Peyer's patch (tissue), 4 donors: ENCODE data around the gene SHLD1. TPM values are rescaled to one million over a fixed set of nuclear protein-coding genes. Genes with fewer than 3 reads are reported as not detected.
A peak's percentile ranks its signal among the peaks of the same experiment; 100 is the strongest.

Experiments used
- DNase-seq, 3 donors: peaks; one replicate each; pipeline ENCODE4 v3.0.0-alpha.2; 2017 to 2019
- H3K27ac ChIP-seq, 4 donors: fragments of 200-600 bp; sonication (generic); one replicate each; pipeline ENCODE4 v1.5.1; 2016 to 2019
- H3K27me3 ChIP-seq, 2 donors: fragments of 200-600 bp; sonication (generic); one replicate each; pipeline ENCODE4 v1.5.1; 2019
- H3K36me3 ChIP-seq, 3 donors: fragments of 200-600 bp; sonication (generic); one replicate each; pipeline ENCODE4 v1.5.1; 2016 to 2019
- H3K4me1 ChIP-seq, 4 donors: fragments of 200-600 bp; sonication (generic); one replicate each; pipeline ENCODE4 v1.5.1; 2016 to 2019
- H3K4me3 ChIP-seq, 4 donors: fragments of 200-600 bp; sonication (generic); 1 replicate in 3 of 4; 2 replicates in 1 of 4; pipeline ENCODE4 v1.5.1; 2016 to 2019; ENCODE audit warnings: mild to moderate bottlenecking in 1 of 4
- H3K9me3 ChIP-seq, 4 donors: fragments of 200-600 bp; sonication (generic); one replicate each; pipeline ENCODE4 v1.5.1; 2016 to 2019; ENCODE audit warnings: mild to moderate bottlenecking in 1 of 4
- POLR2A ChIP-seq, 2 donors: fragments of 450-650 bp; IDR thresholded peaks; one replicate each; pipeline ENCODE4 v1.5.1; 2017; ENCODE audit warnings: antibody characterized with exemption in 2 of 2, mild to moderate bottlenecking in 2 of 2, moderate library complexity in 2 of 2
- total RNA-seq, 4 donors: library from RNA; depleted of rRNA; stranded (reverse); fragments of >200 nt; gene quantifications; one replicate each; pipeline ENCODE4 v1.1.0, GENCODE V29; 2016
- TF ChIP-seq, protein P1 (sequence below), 6 experiments: fragments of 450-650 bp in 4 of 6; fragments of 200-600 bp in 2 of 6; sonication (generic) in 1 of 6; IDR thresholded peaks; one replicate each; pipeline ENCODE4 v1.5.1; 2017 to 2019; ENCODE audit warnings: antibody characterized with exemption in 6 of 6, mild to moderate bottlenecking in 3 of 6, moderate library complexity in 1 of 6

Gene SHLD1
- total RNA-seq, 4 donors from 2014 or later, result 8.4 to 15.5 (median 12.3) TPM

- Histone ChIP-seq H3K4me1 (peaks cover 0 to 11% (median 4%) of the 10 kb centered on the region in 4 donors), H3K4me3 (no peak overlapping the region), H3K27ac (peak overlapping the region in 1 of 4 donors; percentile 7), H3K27me3 (no peaks in the 10 kb centered on the region), H3K36me3 (no peaks in the 10 kb centered on the region), H3K9me3 (no peaks in the 10 kb centered on the region)
- no peak for TF ChIP-seq POLR2A (IDR thresholded peaks at IDR 0.05)
- TF ChIP-seq, protein P1, sequence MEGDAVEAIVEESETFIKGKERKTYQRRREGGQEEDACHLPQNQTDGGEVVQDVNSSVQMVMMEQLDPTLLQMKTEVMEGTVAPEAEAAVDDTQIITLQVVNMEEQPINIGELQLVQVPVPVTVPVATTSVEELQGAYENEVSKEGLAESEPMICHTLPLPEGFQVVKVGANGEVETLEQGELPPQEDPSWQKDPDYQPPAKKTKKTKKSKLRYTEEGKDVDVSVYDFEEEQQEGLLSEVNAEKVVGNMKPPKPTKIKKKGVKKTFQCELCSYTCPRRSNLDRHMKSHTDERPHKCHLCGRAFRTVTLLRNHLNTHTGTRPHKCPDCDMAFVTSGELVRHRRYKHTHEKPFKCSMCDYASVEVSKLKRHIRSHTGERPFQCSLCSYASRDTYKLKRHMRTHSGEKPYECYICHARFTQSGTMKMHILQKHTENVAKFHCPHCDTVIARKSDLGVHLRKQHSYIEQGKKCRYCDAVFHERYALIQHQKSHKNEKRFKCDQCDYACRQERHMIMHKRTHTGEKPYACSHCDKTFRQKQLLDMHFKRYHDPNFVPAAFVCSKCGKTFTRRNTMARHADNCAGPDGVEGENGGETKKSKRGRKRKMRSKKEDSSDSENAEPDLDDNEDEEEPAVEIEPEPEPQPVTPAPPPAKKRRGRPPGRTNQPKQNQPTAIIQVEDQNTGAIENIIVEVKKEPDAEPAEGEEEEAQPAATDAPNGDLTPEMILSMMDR (IDR thresholded peaks at IDR 0.05), result no peak
- no peak for DNase-seq
These were observed 84.3 kb downstream of the SHLD1 start for GRCh38 chr20:5834436-5835005.

DNA sequence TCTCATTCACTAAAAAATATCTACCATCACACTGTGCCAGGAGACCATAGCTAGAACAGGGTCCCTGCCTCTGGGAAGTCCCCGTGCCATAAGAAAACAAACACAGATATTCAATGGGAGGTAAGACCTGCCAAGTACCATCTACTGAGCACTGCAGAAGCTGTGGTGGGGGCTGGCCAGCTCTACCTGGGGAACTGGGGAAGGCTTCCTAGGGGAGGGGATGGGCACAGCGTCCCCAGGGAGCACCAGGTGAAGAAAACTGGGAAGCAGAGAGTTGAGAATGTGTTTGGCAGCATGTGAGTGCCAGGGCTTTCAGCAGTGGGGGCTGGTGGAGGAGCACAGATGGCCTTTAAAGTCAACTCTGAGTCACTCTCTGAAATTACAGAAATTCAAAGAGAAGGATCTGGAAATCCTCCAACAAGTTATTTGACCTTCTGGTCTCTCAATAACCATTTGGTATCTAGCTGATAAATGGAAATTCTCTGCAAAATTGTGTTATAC is 85.2 kb downstream of the SHLD1 start:
- no peak for TF ChIP-seq POLR2A (IDR thresholded peaks at IDR 0.05)
- TF ChIP-seq, protein P1 (IDR thresholded peaks at IDR 0.05), result no peak
- no peaks in the 10 kb centered on the region for H3K9me3 ChIP-seq
- peak overlapping the region in 3 of 4 donors; percentile 25 to 50 (median 42) for H3K27ac ChIP-seq
- no peaks in the 10 kb centered on the region for H3K27me3 ChIP-seq
- DNase-seq, result no peak
- H3K36me3 ChIP-seq, result no peaks in the 10 kb centered on the region
- H3K4me1 ChIP-seq, result peaks cover 0 to 11% (median 4%) of the 10 kb centered on the region in 4 donors
- H3K4me3 ChIP-seq, result no peak overlapping the region

DNA sequence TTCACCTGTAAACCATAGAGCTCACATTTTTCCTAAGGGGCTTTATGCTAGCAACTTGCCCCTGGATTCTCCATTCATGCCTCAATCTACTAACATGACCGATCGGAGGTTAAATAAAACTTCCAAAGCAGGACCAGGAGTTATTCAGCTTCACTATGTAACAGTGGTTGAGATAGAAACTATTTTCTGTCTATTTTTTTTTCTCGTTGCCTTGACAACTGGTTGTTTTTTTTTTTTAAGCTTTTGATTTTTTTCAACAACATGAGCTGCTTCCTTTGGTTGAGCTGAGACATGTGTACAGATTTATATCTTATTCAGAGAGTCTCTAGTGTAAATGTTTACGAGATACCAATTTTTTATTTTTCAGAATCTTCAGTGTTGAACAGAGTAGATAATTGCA is 85.7 kb downstream of the SHLD1 start:
- Histone ChIP-seq H3K4me1 (peaks cover 0 to 11% (median 4%) of the 10 kb centered on the region in 4 donors), H3K27me3 (no peaks in the 10 kb centered on the region), H3K9me3 (no peaks in the 10 kb centered on the region), H3K36me3 (no peaks in the 10 kb centered on the region), H3K27ac (peak overlapping the region in 2 of 4 donors; percentile 25 to 42), H3K4me3 (no peak overlapping the region)
- TF ChIP-seq POLR2A (IDR thresholded peaks at IDR 0.05), result no peak
- TF ChIP-seq, protein P1 (IDR thresholded peaks at IDR 0.05), result no peak
- no peak for DNase-seq

GRCh38 chr20:5836569-5836968 is 86.4 kb downstream of the SHLD1 start:
- Histone ChIP-seq H3K4me1 (peaks cover 0 to 11% (median 4%) of the 10 kb centered on the region in 4 donors), H3K9me3 (no peaks in the 10 kb centered on the region), H3K27me3 (no peaks in the 10 kb centered on the region), H3K27ac (no peak overlapping the region), H3K4me3 (no peak overlapping the region), H3K36me3 (no peaks in the 10 kb centered on the region)
- TF ChIP-seq, protein P1 (IDR thresholded peaks at IDR 0.05), result no peak
- no peak for TF ChIP-seq POLR2A (IDR thresholded peaks at IDR 0.05)
- no peak for DNase-seq

DNA sequence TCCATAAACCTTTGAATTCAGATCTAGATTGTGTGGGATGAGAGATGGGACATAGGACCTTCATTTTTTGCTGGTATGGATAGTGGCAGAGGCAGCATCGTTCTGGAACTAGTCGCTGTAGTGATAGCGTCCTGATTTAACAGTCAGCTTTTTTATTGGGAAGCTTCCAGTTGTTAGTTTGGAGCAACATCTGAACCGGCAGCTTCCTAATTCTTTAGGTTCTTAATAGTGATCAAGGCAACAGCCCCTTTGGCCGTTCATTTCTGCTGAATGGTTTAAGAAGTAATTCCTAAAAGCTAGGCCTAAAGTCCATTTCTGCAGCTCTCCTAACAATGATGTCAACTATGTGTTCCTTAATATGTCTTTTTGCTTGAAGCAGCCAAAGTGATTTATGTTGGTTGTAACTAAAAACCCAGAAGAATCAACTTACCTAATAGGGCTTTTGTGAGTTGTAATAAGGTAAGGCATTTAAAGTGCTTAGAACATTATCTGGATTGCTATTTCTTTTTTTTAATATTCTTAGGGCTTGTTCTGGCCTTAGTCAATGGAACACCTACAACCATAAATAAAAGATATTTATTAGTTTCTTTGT is 90.3 kb downstream of the SHLD1 start:
- H3K4me1 ChIP-seq, result peaks cover 0 to 8% (median under 1%) of the 10 kb centered on the region in 4 donors
- no peak for DNase-seq
- H3K27ac ChIP-seq, result no peak overlapping the region
- TF ChIP-seq POLR2A (IDR thresholded peaks at IDR 0.05), result no peak
- TF ChIP-seq, protein P1 (IDR thresholded peaks at IDR 0.05), result no peak
- H3K4me3 ChIP-seq, result no peak overlapping the region
- H3K27me3 ChIP-seq, result no peaks in the 10 kb centered on the region
- H3K36me3 ChIP-seq, result no peaks in the 10 kb centered on the region
- no peaks in the 10 kb centered on the region for H3K9me3 ChIP-seq
